H1 (cell line): ENCODE data around the gene GUCY1A2. TPM values are rescaled to one million over a fixed set of nuclear protein-coding genes. Genes with fewer than 3 reads are reported as not detected.

Experiments
- CTCF ChIA-PET: fragments of 300-600 bp; sonication (Branson Sonifier 250); formaldehyde crosslinking; loops from one replicate; lab custom pipeline; 2021; ENCODE audit not compliant: partially characterized antibody; lab: Charles Lee
- POLR2A ChIA-PET: fragments of 300-600 bp; sonication (Branson Sonifier 250); formaldehyde crosslinking; loops from one replicate; lab custom pipeline; 2021; ENCODE audit warnings: inconsistent platforms; ENCODE audit not compliant: partially characterized antibody; lab: Charles Lee
- DNase-seq, 2 experiments: peaks; one replicate each; pipeline versions ENCODE4 v3.0.0 to v3.0.0-alpha.2; 2010 to 2022; ENCODE audit warnings: low spot score in 2 of 2, low read depth in 1 of 2, mixed read lengths in 1 of 2
- FAIRE-seq: peaks from 2 replicates; lab custom pipeline; 2011; peaks lifted over from hg19 to GRCh38; lab: Jason Lieb, UNC
- H2AFZ ChIP-seq: 2 replicates; pipeline ENCODE4 v1.8.1; 2012; ENCODE audit warnings: low read length, inconsistent platforms
- H2AK5ac ChIP-seq: 2 replicates; pipeline ENCODE4 v1.6.1; 2013; ENCODE audit warnings: low read depth, low read length
- H2BK120ac ChIP-seq: replicated peaks from 2 replicates; pipeline ENCODE3; 2013; ENCODE audit warnings: low read depth, low read length, inconsistent platforms
- H2BK12ac ChIP-seq: 2 replicates; pipeline ENCODE4 v1.6.1; 2013; ENCODE audit warnings: low read depth, low read length
- H2BK15ac ChIP-seq: 2 replicates; pipeline ENCODE4 v1.6.1; 2013; ENCODE audit warnings: low read length
- H2BK20ac ChIP-seq: 2 replicates; pipeline ENCODE4 v1.6.1; 2013; ENCODE audit warnings: low read length
- H2BK5ac ChIP-seq: 2 replicates; pipeline ENCODE4 v1.6.1; 2013; ENCODE audit warnings: low read depth, low read length
- H3K14ac ChIP-seq: 2 replicates; pipeline ENCODE4 v1.6.1; 2013; ENCODE audit warnings: inconsistent platforms; ENCODE audit not compliant: insufficient read length
- H3K18ac ChIP-seq: 2 replicates; pipeline ENCODE4 v1.6.1; 2013; ENCODE audit warnings: low read length; ENCODE audit errors: extremely low read depth
- H3K23ac ChIP-seq: 2 replicates; pipeline ENCODE4 v1.6.1; 2013; ENCODE audit warnings: inconsistent platforms; ENCODE audit not compliant: insufficient read length
- H3K23me2 ChIP-seq: 2 replicates; pipeline ENCODE4 v1.6.1; 2013; ENCODE audit warnings: low read depth, low read length
- H3K27ac ChIP-seq: 2 replicates; pipeline ENCODE4 v1.6.1; 2011; ENCODE audit warnings: low read depth, low read length, inconsistent platforms
- H3K27me3 ChIP-seq, 4 experiments: replicated peaks in 1 of 4; 1 replicate in 1 of 4; 2 replicates in 3 of 4; pipeline versions ENCODE4 v1.6.1 to v1.8.1; 2011 to 2013; ENCODE audit warnings: low read length in 3 of 4, mild to moderate bottlenecking in 3 of 4, inconsistent platforms in 2 of 4, mixed read lengths in 2 of 4, moderate library complexity in 1 of 4; ENCODE audit not compliant: control insufficient read depth in 3 of 4, insufficient read depth in 3 of 4; ENCODE audit errors: extremely low read depth in 1 of 4
- H3K36me3 ChIP-seq, 4 experiments: 2 replicates each; pipeline versions ENCODE4 v1.6.1 to v1.8.1; 2011 to 2013; ENCODE audit warnings: mild to moderate bottlenecking in 4 of 4, low read length in 3 of 4, moderate library complexity in 2 of 4, control low read depth in 1 of 4, inconsistent platforms in 1 of 4; ENCODE audit not compliant: insufficient read depth in 4 of 4, control insufficient read depth in 2 of 4
- H3K4ac ChIP-seq: replicated peaks from 2 replicates; pipeline ENCODE3; 2013; ENCODE audit warnings: low read length, low read depth, mixed read lengths, inconsistent platforms; ENCODE audit not compliant: insufficient read length
- H3K4me1 ChIP-seq, 4 experiments: replicated peaks in 1 of 4; 1 replicate in 1 of 4; 2 replicates in 3 of 4; pipeline versions ENCODE4 v1.6.1 to v1.8.1; 2011 to 2013; ENCODE audit warnings: low read length in 3 of 4, inconsistent platforms in 2 of 4, mixed read lengths in 1 of 4; ENCODE audit not compliant: insufficient read depth in 4 of 4, control insufficient read depth in 3 of 4
- H3K4me2 ChIP-seq, 2 experiments: 2 replicates each; pipeline versions ENCODE4 v1.6.1 to v1.8.1; 2011 to 2013; ENCODE audit warnings: low read depth in 2 of 2, low read length in 2 of 2, control low read depth in 1 of 2, inconsistent platforms in 1 of 2, mild to moderate bottlenecking in 1 of 2; ENCODE audit not compliant: insufficient read depth in 1 of 2
- H3K4me3 ChIP-seq, 4 experiments: fragments of 200-600, 300-600 bp in 1 of 4; sonication (generic), shearing (Covaris generic), sonication (Bioruptor Twin) in 1 of 4; 2 replicates each; pipeline versions ENCODE4 v1.5.1 to v1.8.1; 2011 to 2016; ENCODE audit warnings: low read length in 4 of 4, low read depth in 3 of 4, control low read depth in 2 of 4, inconsistent platforms in 2 of 4, mild to moderate bottlenecking in 2 of 4, mixed read lengths in 1 of 4, moderate library complexity in 1 of 4; ENCODE audit not compliant: insufficient read depth in 2 of 4; ENCODE audit errors: extremely low read depth in 1 of 4
- H3K56ac ChIP-seq: replicated peaks from 2 replicates; pipeline ENCODE3; 2013; ENCODE audit warnings: low read depth, mild to moderate bottlenecking, mixed read lengths, low read length, inconsistent platforms; ENCODE audit not compliant: insufficient read length
- H3K79me1 ChIP-seq: 2 replicates; pipeline ENCODE4 v1.6.1; 2013; ENCODE audit warnings: low read depth, low read length, control low read depth
- H3K79me2 ChIP-seq, 2 experiments: 2 replicates each; pipeline versions ENCODE4 v1.6.1 to v1.8.1; 2012 to 2013; ENCODE audit warnings: low read length in 2 of 2, mild to moderate bottlenecking in 2 of 2, inconsistent platforms in 1 of 2; ENCODE audit not compliant: insufficient read depth in 2 of 2, control insufficient read depth in 1 of 2
- H3K9ac ChIP-seq, 4 experiments: replicated peaks in 1 of 4; 1 replicate in 1 of 4; 2 replicates in 3 of 4; pipeline versions ENCODE4 v1.6.1 to v1.8.1; 2011 to 2013; ENCODE audit warnings: low read depth in 3 of 4, low read length in 3 of 4, control low read depth in 2 of 4, mild to moderate bottlenecking in 2 of 4, moderate library complexity in 2 of 4, inconsistent platforms in 1 of 4; ENCODE audit errors: extremely low read depth in 1 of 4
- H3K9me3 ChIP-seq, 2 experiments: 2 replicates each; pipeline versions ENCODE4 v1.6.1 to v1.8.1; 2012 to 2013; ENCODE audit warnings: mild to moderate bottlenecking in 2 of 2, moderate library complexity in 2 of 2, control low read depth in 1 of 2, inconsistent platforms in 1 of 2, low read depth in 1 of 2, low read length in 1 of 2, mixed read lengths in 1 of 2; ENCODE audit not compliant: insufficient read depth in 2 of 2
- H4K20me1 ChIP-seq, 2 experiments: replicated peaks in 1 of 2; 2 replicates each; pipeline versions ENCODE3 to v1.8.1; 2011 to 2013; ENCODE audit warnings: inconsistent platforms in 2 of 2, low read length in 2 of 2, mild to moderate bottlenecking in 1 of 2; ENCODE audit not compliant: insufficient read depth in 2 of 2, control insufficient read depth in 1 of 2
- H4K5ac ChIP-seq: 2 replicates; pipeline ENCODE4 v1.6.1; 2013; ENCODE audit warnings: low read length, low read depth, mixed read lengths, inconsistent platforms; ENCODE audit not compliant: insufficient read length
- H4K8ac ChIP-seq: 2 replicates; pipeline ENCODE4 v1.8.0; 2013; ENCODE audit warnings: mild to moderate bottlenecking, moderate library complexity, low read length, inconsistent platforms; ENCODE audit not compliant: insufficient read depth; ENCODE audit errors: extremely low read depth
- H4K91ac ChIP-seq: replicated peaks from 2 replicates; pipeline ENCODE3; 2013; ENCODE audit warnings: low read length, mixed read lengths, inconsistent platforms; ENCODE audit not compliant: insufficient read length
- BRCA1 ChIP-seq: IDR thresholded peaks from 2 replicates; pipeline ENCODE4 v1.6.1; 2012; ENCODE audit warnings: low read depth, low read length, improper control_type of control experiment
- GTF2F1 ChIP-seq: IDR thresholded peaks from 2 replicates; pipeline ENCODE4 v1.6.1; 2012; ENCODE audit warnings: low read depth, low read length, improper control_type of control experiment, borderline replicate concordance
- JUND ChIP-seq: IDR thresholded peaks from 2 replicates; pipeline ENCODE4 v1.6.1; 2011; ENCODE audit warnings: mild to moderate bottlenecking, improper control_type of control experiment, low read length
- TAF1 ChIP-seq: IDR thresholded peaks from 2 replicates; pipeline ENCODE4 v1.6.1; 2011; ENCODE audit warnings: mild to moderate bottlenecking, low read depth, low read length
- WGBS, 2 experiments: shearing (Covaris generic) in 1 of 2; methylation state at CpG; one replicate each; pipeline versions ENCODE4 v1.1.6 to v1.1.7; 2013 to 2015; ENCODE audit warnings: low lambda C conversion rate in 2 of 2, mixed read lengths in 2 of 2, inconsistent platforms in 1 of 2, low coverage in 1 of 2, missing lambda C conversion rate in 1 of 2; ENCODE audit not compliant: insufficient replicate concordance in 2 of 2, insufficient coverage in 1 of 2, insufficient read length in 1 of 2; ENCODE audit errors: extremely low coverage in 1 of 2, missing lambda C conversion rate in 1 of 2; 5-methylcytosine and 5-hydroxymethylcytosine counted together
- polyA plus RNA-seq, 7 experiments: library from polyadenylated mRNA; depleted of rRNA in 3 of 7; stranded (reverse) in 5 of 7; unstranded in 2 of 7; fragments of >200 nt in 5 of 7; fragments of 200-250 nt in 2 of 7; gene quantifications; 1 replicate in 5 of 7; 2 replicates in 1 of 7; 4 replicates in 1 of 7; pipeline versions ENCODE4 v1.2.1 to v1.2.3, GENCODE V29; 2011 to 2013; ENCODE audit warnings: missing spikeins in 2 of 7, mixed read lengths in 2 of 7
- total RNA-seq: library from RNA; stranded (reverse); fragmentation: NEBNext Ultra II Directional; extraction: Animal tissue kit (Norgen Biotek cat#: 25700); gene quantifications from 2 replicates; pipeline ENCODE4 v1.2.1, GENCODE V29; 2021

Gene GUCY1A2
- total and polyA plus RNA-seq, 2 of the 8 experiments (the other 6 are each of a cell fraction or from before 2014, with no cell fraction given): 0.11 to 1.9 TPM

- H4K5ac ChIP-seq: no peak overlapping the region
- H3K4ac ChIP-seq: no peak overlapping the region
- H2BK20ac ChIP-seq: no peak overlapping the region
- H2AFZ ChIP-seq: no peak overlapping the region
- H3K23me2 ChIP-seq: no peaks in the 10 kb centered on the region
- H2BK5ac ChIP-seq: no peak overlapping the region
- no peaks in the 10 kb centered on the region for H3K4me1 ChIP-seq
- H3K56ac ChIP-seq: no peak overlapping the region
- no peak overlapping the region for H3K27ac ChIP-seq
- no peak overlapping the region for H3K4me2 ChIP-seq
- H3K14ac ChIP-seq: no peak overlapping the region
- DNase-seq: no peak
- H2BK15ac ChIP-seq: no peak overlapping the region
- H3K9ac ChIP-seq: no peak overlapping the region
- H3K79me2 ChIP-seq: no peaks in the 10 kb centered on the region
- no peak overlapping the region for H4K8ac ChIP-seq
- ChIA-PET CTCF (no interaction called here), POLR2A (no interaction called here)
- H2BK12ac ChIP-seq: no peak overlapping the region
- H3K27me3 ChIP-seq: no peaks in the 10 kb centered on the region
- H3K36me3 ChIP-seq: no peaks in the 10 kb centered on the region
- no peaks in the 10 kb centered on the region for H3K9me3 ChIP-seq
- 87% methylated on average over 3 of the region's 3 CpGs; no CpG with 5 or more reads in 1 of the 2 experiments for WGBS, 2 experiments
- no peak overlapping the region for H3K23ac ChIP-seq
- H4K20me1 ChIP-seq: no peaks in the 10 kb centered on the region
- H2AK5ac ChIP-seq: no peak overlapping the region
- no peaks in the 10 kb centered on the region for H3K79me1 ChIP-seq
- H4K91ac ChIP-seq: no peak overlapping the region
- H3K18ac ChIP-seq: no peak overlapping the region
- H3K4me3 ChIP-seq: no peak overlapping the region
- no peak for FAIRE-seq
- no peak overlapping the region for H2BK120ac ChIP-seq
- no peak for TF ChIP-seq BRCA1
- no peak for TF ChIP-seq TAF1
- TF ChIP-seq GTF2F1: no peak
- no peak for TF ChIP-seq JUND
Measured at GRCh38 chr11:106996691-106997090, 21.6 kb downstream of the GUCY1A2 start.
